Measurements from ENCODE around the gene MAML1. TPM values are rescaled to one million over a fixed set of nuclear protein-coding genes. Genes with fewer than 3 reads are reported as not detected.

MAML1 gene
- total and polyA plus RNA-seq, 10 of the 15 experiments (the other 5 are each of a cell fraction or from before 2014, with no cell fraction given) = 0.42 to 23.9 (median 7.3) TPM

DNA sequence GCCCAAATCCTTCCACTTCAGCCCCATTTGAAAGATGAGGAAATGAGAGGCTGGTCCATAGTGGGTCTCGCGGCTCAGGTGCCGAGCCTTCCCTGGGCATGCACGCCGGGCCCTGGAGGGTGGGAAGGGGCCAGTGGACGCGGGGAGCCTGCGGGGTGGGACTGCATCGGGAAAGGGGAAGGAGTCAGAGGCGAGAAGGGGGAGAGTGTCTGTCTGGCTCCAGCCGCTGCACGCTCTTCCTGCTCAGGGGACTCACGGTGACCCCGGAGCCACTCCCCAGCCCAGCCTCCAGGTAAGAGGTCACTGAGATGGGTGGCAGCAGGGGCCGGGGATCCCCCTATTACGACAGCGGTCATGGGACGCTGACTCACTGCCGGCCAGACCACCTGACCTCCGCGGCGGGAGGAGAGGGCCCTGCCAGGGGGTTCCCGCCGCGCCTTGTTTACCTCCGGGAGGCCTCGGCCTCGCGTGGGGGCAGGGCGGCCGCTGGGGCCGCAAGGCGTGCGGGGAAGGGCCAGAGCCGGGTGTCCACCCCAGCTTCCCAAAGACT, 86.2 kb downstream of the MAML1 start:
- Histone ChIP-seq H2AFZ (ENCODE audit: control insufficient read depth, low read depth, low read length) (peak overlapping the region; percentile 58), H3K9ac (ENCODE audit: control insufficient read depth, insufficient read depth, low read length) (peak overlapping the region; percentile 63), H3K4me1 (ENCODE audit: control insufficient read depth, insufficient read depth, low read length) (peaks cover 38% of the 10 kb centered on the region), H3K27me3 (replicated peaks in 1 of 2; ENCODE audit: control insufficient read depth in 2 of 2, insufficient read depth in 2 of 2, low read length in 1 of 2) (no peaks in the 10 kb centered on the region), H3K9me3 (replicated peaks; ENCODE audit: control insufficient read depth, insufficient read depth, low read length) (no peaks in the 10 kb centered on the region), H4K20me1 (ENCODE audit: control insufficient read depth, insufficient read depth) (peaks cover 11% of the 10 kb centered on the region), H3K36me3 (ENCODE audit: control insufficient read depth in 2 of 2, insufficient read depth in 2 of 2, low read length in 1 of 2) (peaks cover under 1 to 4% of the 10 kb centered on the region in 2 experiments), H3K4me2 (ENCODE audit: control insufficient read depth, insufficient read depth) (peak overlapping the region; percentile 99), H3K27ac (ENCODE audit: control insufficient read depth, insufficient read depth) (peak overlapping the region; percentile 96), H3K4me3 (peak overlapping the region; percentile 65), H3K79me2 (ENCODE audit: control insufficient read depth, insufficient read depth, low read length) (peaks cover 27% of the 10 kb centered on the region)
- ChIA-PET POLR2A (interaction anchor here (0.6 to 1.8 kb wide), 8 partner anchors 10 to 122 kb away, joined by 3 to 9 read pairs (median 4); no protein-coding TSS in a partner anchor), SMC1A (ENCODE audit: uncharacterized antibody, unreplicated experiment) (interaction anchor here (1.0 kb wide), 1 partner anchor 56 kb away, joined by 3 read pairs; no protein-coding TSS in a partner anchor), RAD21 (ENCODE audit: unreplicated experiment) (no interaction called here), CTCF (interaction anchor here (0.6 to 2.0 kb wide), 2 partner anchors 15 to 33 kb away, joined by 3 to 5 read pairs; no protein-coding TSS in a partner anchor)
- FAIRE-seq (peak; percentile 91), DNase-seq (ENCODE audit: low read depth, low spot score) (peak; percentile 82), ATAC-seq (peak; percentile 75)
- under 1% methylated on average over 28 of the region's 35 CpGs for WGBS (ENCODE audit: insufficient coverage, insufficient replicate concordance, low lambda C conversion rate, missing lambda C conversion rate)
- no TSS peak for BruUV-seq (replicated peaks)
- in situ Hi-C loops (cut with MboI) = loop anchor here (10.0 to 25.0 kb wide), 2 partner anchors 993 to 1694 kb away; partner anchors contain the start of gene MGAT1
- intact Hi-C loops (cut with micrococcal nuclease; ENCODE audit: unreplicated experiment) = loop anchor here (1.0 kb wide), 1 partner anchor 12 kb away; no protein-coding TSS in a partner anchor
- TF ChIP-seq CREM (IDR thresholded peaks at IDR 0.05; ENCODE audit: low read depth) (peak; percentile 94), MXI1 (IDR thresholded peaks at IDR 0.05; ENCODE audit: low read depth, low read length) (no peak), SREBF1 (IDR thresholded peaks at IDR 0.05; ENCODE audit: low read length) (no peak), ESRRA (IDR thresholded peaks at IDR 0.05; ENCODE audit: low read length) (no peak), NR2C1 (IDR thresholded peaks at IDR 0.05) (peak; percentile 94), TCF3 (IDR thresholded peaks at IDR 0.05; ENCODE audit: borderline replicate concordance, insufficient read depth, low read depth, low read length) (peak; percentile 75; the same call in 1 of the 2 replicates), SRF (IDR thresholded peaks at IDR 0.05; ENCODE audit: low read depth in 2 of 2, low read length in 2 of 2) (no peak), ZZZ3 (IDR thresholded peaks at IDR 0.05; ENCODE audit: control insufficient read depth, insufficient read length, low read depth) (no peak), FOS (IDR thresholded peaks at IDR 0.05; ENCODE audit: borderline replicate concordance, extremely low read depth, insufficient read length) (no peak), ZNF207 (IDR thresholded peaks at IDR 0.05; ENCODE audit: borderline replicate concordance) (no peak), KAT2A (conservative IDR thresholded peaks at IDR 0.05; ENCODE audit: control insufficient read depth, low read depth, low read length) (no peak), CHD2 (IDR thresholded peaks at IDR 0.05; ENCODE audit: borderline replicate concordance, low read depth, low read length) (peak; percentile 94)
- TF ChIP-seq, protein P1, sequence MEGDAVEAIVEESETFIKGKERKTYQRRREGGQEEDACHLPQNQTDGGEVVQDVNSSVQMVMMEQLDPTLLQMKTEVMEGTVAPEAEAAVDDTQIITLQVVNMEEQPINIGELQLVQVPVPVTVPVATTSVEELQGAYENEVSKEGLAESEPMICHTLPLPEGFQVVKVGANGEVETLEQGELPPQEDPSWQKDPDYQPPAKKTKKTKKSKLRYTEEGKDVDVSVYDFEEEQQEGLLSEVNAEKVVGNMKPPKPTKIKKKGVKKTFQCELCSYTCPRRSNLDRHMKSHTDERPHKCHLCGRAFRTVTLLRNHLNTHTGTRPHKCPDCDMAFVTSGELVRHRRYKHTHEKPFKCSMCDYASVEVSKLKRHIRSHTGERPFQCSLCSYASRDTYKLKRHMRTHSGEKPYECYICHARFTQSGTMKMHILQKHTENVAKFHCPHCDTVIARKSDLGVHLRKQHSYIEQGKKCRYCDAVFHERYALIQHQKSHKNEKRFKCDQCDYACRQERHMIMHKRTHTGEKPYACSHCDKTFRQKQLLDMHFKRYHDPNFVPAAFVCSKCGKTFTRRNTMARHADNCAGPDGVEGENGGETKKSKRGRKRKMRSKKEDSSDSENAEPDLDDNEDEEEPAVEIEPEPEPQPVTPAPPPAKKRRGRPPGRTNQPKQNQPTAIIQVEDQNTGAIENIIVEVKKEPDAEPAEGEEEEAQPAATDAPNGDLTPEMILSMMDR (IDR thresholded peaks at IDR 0.05 in 2 of 3, conservative IDR thresholded peaks at IDR 0.05 in 1 of 3; ENCODE audit: control insufficient read depth in 2 of 3, extremely low read depth in 1 of 3, insufficient read depth in 1 of 3, low read depth in 3 of 3, low read length in 3 of 3) = no peak
- TF ChIP-seq, protein P2, sequence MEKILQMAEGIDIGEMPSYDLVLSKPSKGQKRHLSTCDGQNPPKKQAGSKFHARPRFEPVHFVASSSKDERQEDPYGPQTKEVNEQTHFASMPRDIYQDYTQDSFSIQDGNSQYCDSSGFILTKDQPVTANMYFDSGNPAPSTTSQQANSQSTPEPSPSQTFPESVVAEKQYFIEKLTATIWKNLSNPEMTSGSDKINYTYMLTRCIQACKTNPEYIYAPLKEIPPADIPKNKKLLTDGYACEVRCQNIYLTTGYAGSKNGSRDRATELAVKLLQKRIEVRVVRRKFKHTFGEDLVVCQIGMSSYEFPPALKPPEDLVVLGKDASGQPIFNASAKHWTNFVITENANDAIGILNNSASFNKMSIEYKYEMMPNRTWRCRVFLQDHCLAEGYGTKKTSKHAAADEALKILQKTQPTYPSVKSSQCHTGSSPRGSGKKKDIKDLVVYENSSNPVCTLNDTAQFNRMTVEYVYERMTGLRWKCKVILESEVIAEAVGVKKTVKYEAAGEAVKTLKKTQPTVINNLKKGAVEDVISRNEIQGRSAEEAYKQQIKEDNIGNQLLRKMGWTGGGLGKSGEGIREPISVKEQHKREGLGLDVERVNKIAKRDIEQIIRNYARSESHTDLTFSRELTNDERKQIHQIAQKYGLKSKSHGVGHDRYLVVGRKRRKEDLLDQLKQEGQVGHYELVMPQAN (conservative IDR thresholded peaks at IDR 0.05) = peak; percentile 56; the same call in 1 of the 2 replicates
- TF ChIP-seq, protein P3, sequence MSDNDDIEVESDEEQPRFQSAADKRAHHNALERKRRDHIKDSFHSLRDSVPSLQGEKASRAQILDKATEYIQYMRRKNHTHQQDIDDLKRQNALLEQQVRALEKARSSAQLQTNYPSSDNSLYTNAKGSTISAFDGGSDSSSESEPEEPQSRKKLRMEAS (IDR thresholded peaks at IDR 0.05; ENCODE audit: low read depth, low read length) = no peak; the same call in none of the 2 replicates
